A549 treated with RU486 at 1 μM for 4 hours (cell line): ENCODE measurements around the gene OGDHL. TPM values are rescaled to one million over a fixed set of nuclear protein-coding genes. Genes with fewer than 3 reads are reported as not detected.

Experiments used
- total RNA-seq: library from RNA; stranded (reverse); fragments of 200-300 nt; extraction: Qiagen RNA extraction; gene quantifications from 5 replicates; pipeline ENCODE4 v1.2.3, GENCODE V29; 2022; ENCODE audit warnings: low read depth

The OGDHL gene
- total RNA-seq: 0.07 to 0.24 TPM (median 0.15 TPM) in 5 replicates

DNA sequence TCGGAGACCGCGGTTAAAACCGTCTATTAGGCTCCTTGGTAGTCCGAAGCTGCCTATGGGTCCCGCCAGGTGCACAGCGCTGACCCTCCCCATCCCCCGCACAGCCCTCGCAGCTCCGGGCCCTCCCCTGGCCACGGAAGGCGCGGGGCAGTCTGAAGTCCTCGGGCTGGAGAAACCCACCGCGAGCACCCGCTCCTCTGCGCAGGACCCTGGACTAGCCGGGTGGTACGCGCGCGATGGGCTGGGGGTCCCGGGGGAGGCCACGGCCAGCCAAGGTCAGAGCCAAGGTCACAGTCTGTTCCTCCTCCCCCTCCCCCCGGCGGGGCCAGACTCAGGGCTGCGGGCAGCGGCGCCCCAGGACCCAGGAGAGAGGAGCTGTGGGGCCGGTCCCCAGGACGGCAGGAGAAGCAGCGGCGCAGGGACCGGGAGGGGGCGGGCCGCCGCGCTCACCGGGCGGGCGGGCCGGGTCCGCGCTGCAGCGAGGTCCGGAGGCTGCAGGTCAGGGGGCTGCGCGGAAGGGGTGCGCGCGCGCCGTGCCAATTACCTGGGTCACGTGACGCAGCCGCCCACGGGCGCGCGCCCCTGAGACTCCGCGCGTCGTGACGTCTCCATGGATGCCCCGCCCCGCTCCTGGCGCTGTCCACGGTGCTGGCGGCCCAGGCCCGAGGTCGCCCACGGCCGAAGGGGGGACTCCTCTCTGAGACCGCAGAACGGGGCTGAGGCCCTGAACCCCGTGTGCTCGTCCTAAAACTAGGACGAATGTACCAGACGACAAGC is at the start of gene OGDHL:
Gene OGDHL (minus strand): TSS at position 535 of the 777 bp plus-strand sequence. CDS start 3,731 bp downstream, outside the sequence.

Other genes with a start within 250 kb of the OGDHL start
- 5.2 to 6.4 TPM (median 5.5 TPM) in 5 replicates for gene ERCC6, start 223.2 kb downstream of the OGDHL start, total RNA-seq
- not detected in 5 replicates for gene SLC18A3, start 152.0 kb downstream of the OGDHL start, total RNA-seq
- not detected in 5 replicates for gene CHAT, start 148.3 kb downstream of the OGDHL start, total RNA-seq
- gene C10orf53, start 82.7 kb downstream of the OGDHL start, total RNA-seq: not detected in 5 replicates
- gene PARG, start 179.7 kb upstream of the OGDHL start, total RNA-seq: 14.7 to 20.4 TPM (median 19.7 TPM) in 5 replicates
- gene TIMM23B, start 179.7 kb upstream of the OGDHL start, total RNA-seq: 13.9 to 23.3 TPM (median 18.1 TPM) in 5 replicates
- gene AGAP6, start 226.1 kb upstream of the OGDHL start, total RNA-seq: 7.3 to 9.7 TPM (median 9.0 TPM) in 5 replicates